ENCODE measurements around the gene SSU72. TPM values are rescaled to one million over a fixed set of nuclear protein-coding genes. Genes with fewer than 3 reads are reported as not detected.
"Not testable (repeated sequence)": the region's sequence is repeated elsewhere in the genome, so short reads cannot be mapped to it uniquely, and the experiment has no call there.

The SSU72 gene
- total RNA-seq, 1 experiment from 2014 or later = 179 TPM

- no peak overlapping the region for H3K27ac Mint-ChIP-seq
- H3K4me1 ChIP-seq (ENCODE audit: insufficient read depth, low read length) = no peaks in the 10 kb centered on the region
- H2AK5ac ChIP-seq (ENCODE audit: insufficient read length, low read length) = no peak overlapping the region
- TF ChIP-seq CTCF (conservative IDR thresholded peaks at IDR 0.05) = no peak
- peaks cover 36% of the 10 kb centered on the region for H3K27me3 Mint-ChIP-seq (ENCODE audit: low read depth)
- H2AFZ ChIP-seq (ENCODE audit: low read length) = no peak overlapping the region
- H3K79me2 ChIP-seq (ENCODE audit: insufficient read depth, low read length) = no peaks in the 10 kb centered on the region
- no peak overlapping the region for H3K56ac ChIP-seq (ENCODE audit: insufficient read length, low read depth, low read length)
- H3K9me3 Mint-ChIP-seq = no peaks in the 10 kb centered on the region
- no peak overlapping the region for H2BK15ac ChIP-seq (ENCODE audit: low read depth, low read length)
- H3K36me3 Mint-ChIP-seq (ENCODE audit: insufficient read depth in 1 of 3, low read depth in 3 of 3) = no peaks in the 10 kb centered on the region
- H3K79me1 ChIP-seq (ENCODE audit: insufficient read depth, low read depth, low read length, poor library complexity, severe bottlenecking) = no peaks in the 10 kb centered on the region
- DNase-seq = no peak
- H3K9ac ChIP-seq (ENCODE audit: extremely low read depth, insufficient read length, low read length) = no peak overlapping the region
- no peaks in the 10 kb centered on the region for H4K20me1 ChIP-seq (ENCODE audit: control insufficient read depth, insufficient read depth, insufficient read length)
- H3K27ac ChIP-seq (ENCODE audit: insufficient read length, low read depth, low read length) = no peak overlapping the region
- peaks cover 8% of the 10 kb centered on the region for H3K23me2 ChIP-seq (ENCODE audit: insufficient read length, low read depth, low read length, poor library complexity, severe bottlenecking)
- H3K9me3 ChIP-seq (ENCODE audit: control insufficient read depth, low read depth, low read length) = no peaks in the 10 kb centered on the region
- H3K27me3 ChIP-seq (ENCODE audit: insufficient read depth, low read length) = no peaks in the 10 kb centered on the region; the same call in 1 of the 2 replicates
- H2BK12ac ChIP-seq (ENCODE audit: insufficient read length, low read depth, low read length) = no peak overlapping the region
- H4K8ac ChIP-seq (replicated peaks; ENCODE audit: insufficient read length, low read depth, low read length) = no peak overlapping the region
- H3K4me2 ChIP-seq (ENCODE audit: insufficient read depth, insufficient read length, low read length) = no peak overlapping the region
- no peak overlapping the region; the same call in 1 of the 2 replicates for H3K14ac ChIP-seq (ENCODE audit: insufficient read depth, low read length)
- H3T11ph ChIP-seq (ENCODE audit: low read length) = no peak overlapping the region
- no peak overlapping the region for H4K91ac ChIP-seq (ENCODE audit: insufficient read length, low read depth, low read length)
- H4K5ac ChIP-seq (ENCODE audit: insufficient read length, low read depth, low read length) = no peak overlapping the region
- H2BK5ac ChIP-seq (ENCODE audit: insufficient read length, low read length) = no peak overlapping the region
- no peak overlapping the region for H3K18ac ChIP-seq (ENCODE audit: insufficient read length, low read depth, low read length)
- H2BK20ac ChIP-seq (ENCODE audit: low read depth, low read length, poor library complexity, severe bottlenecking) = no peak overlapping the region
- no CpG with 5 or more reads among the region's 12 CpGs for WGBS (ENCODE audit: extremely low coverage, insufficient read length, low lambda C conversion rate)
- no peak overlapping the region for H3K23ac ChIP-seq (ENCODE audit: insufficient read length, low read depth, low read length)
- no peak overlapping the region for H2BK120ac ChIP-seq (ENCODE audit: low read depth, low read length, poor library complexity, severe bottlenecking)
- peaks cover 4 to 12% of the 10 kb centered on the region in 2 experiments for H3K4me1 Mint-ChIP-seq
- no peak overlapping the region for H3K4ac ChIP-seq (ENCODE audit: low read depth, low read length)
- H3K4me3 Mint-ChIP-seq = no peak overlapping the region
These were observed 22.0 kb upstream of the SSU72 start for GRCh38 chr1:1596493-1597274.

- not testable (repeated sequence) for H3K56ac ChIP-seq (ENCODE audit: insufficient read length, low read depth, low read length); H3K27ac Mint-ChIP-seq; H4K91ac ChIP-seq (ENCODE audit: insufficient read length, low read depth, low read length); H2AK5ac ChIP-seq (ENCODE audit: insufficient read length, low read length); H3K9me3 ChIP-seq (ENCODE audit: control insufficient read depth, low read depth, low read length); H3T11ph ChIP-seq (ENCODE audit: low read length); H2AFZ ChIP-seq (ENCODE audit: low read length); H3K4ac ChIP-seq (ENCODE audit: low read depth, low read length); H2BK15ac ChIP-seq (ENCODE audit: low read depth, low read length); H2BK12ac ChIP-seq (ENCODE audit: insufficient read length, low read depth, low read length); H3K23me2 ChIP-seq (ENCODE audit: insufficient read length, low read depth, low read length, poor library complexity, severe bottlenecking); H3K79me2 ChIP-seq (ENCODE audit: insufficient read depth, low read length); H4K20me1 ChIP-seq (ENCODE audit: control insufficient read depth, insufficient read depth, insufficient read length); H3K4me1 ChIP-seq (ENCODE audit: insufficient read depth, low read length); H4K8ac ChIP-seq (replicated peaks; ENCODE audit: insufficient read length, low read depth, low read length); H2BK5ac ChIP-seq (ENCODE audit: insufficient read length, low read length); H3K4me3 Mint-ChIP-seq; H3K27me3 ChIP-seq (ENCODE audit: insufficient read depth, low read length); H2BK20ac ChIP-seq (ENCODE audit: low read depth, low read length, poor library complexity, severe bottlenecking); H3K14ac ChIP-seq (ENCODE audit: insufficient read depth, low read length); H3K79me1 ChIP-seq (ENCODE audit: insufficient read depth, low read depth, low read length, poor library complexity, severe bottlenecking); DNase-seq; H3K9ac ChIP-seq (ENCODE audit: extremely low read depth, insufficient read length, low read length); H4K5ac ChIP-seq (ENCODE audit: insufficient read length, low read depth, low read length); H3K4me1 Mint-ChIP-seq; H2BK120ac ChIP-seq (ENCODE audit: low read depth, low read length, poor library complexity, severe bottlenecking); H3K18ac ChIP-seq (ENCODE audit: insufficient read length, low read depth, low read length); H3K36me3 Mint-ChIP-seq (ENCODE audit: insufficient read depth in 1 of 3, low read depth in 3 of 3); H3K9me3 Mint-ChIP-seq; H3K27ac ChIP-seq (ENCODE audit: insufficient read length, low read depth, low read length); H3K23ac ChIP-seq (ENCODE audit: insufficient read length, low read depth, low read length); H3K4me2 ChIP-seq (ENCODE audit: insufficient read depth, insufficient read length, low read length)
- no CpG with 5 or more reads among the region's 2 CpGs for WGBS (ENCODE audit: extremely low coverage, insufficient read length, low lambda C conversion rate)
- H3K27me3 Mint-ChIP-seq (ENCODE audit: low read depth) = peaks cover 30% of the 10 kb centered on the region
These were observed 20.7 kb upstream of the SSU72 start for GRCh38 chr1:1595341-1595740.
